ENCODE data around the gene COL28A1.
"Not testable (repeated sequence)": the region's sequence is repeated elsewhere in the genome, so short reads cannot be mapped to it uniquely, and the experiment has no call there.

COL28A1 gene

GRCh38 chr7:7535691-7536090, at the start of gene COL28A1:
Gene COL28A1, minus strand, starts transcription at chr7:7535873. Its CDS starts 2,998 bp downstream, at chr7:7532875.
- no peak for DNase-seq

- DNase-seq = no peak
These were observed 49.0 kb upstream of the COL28A1 start for GRCh38 chr7:7584653-7585052.

GRCh38 chr7:7583731-7584130, 48.1 kb upstream of the COL28A1 start:
- no peak for DNase-seq

DNA sequence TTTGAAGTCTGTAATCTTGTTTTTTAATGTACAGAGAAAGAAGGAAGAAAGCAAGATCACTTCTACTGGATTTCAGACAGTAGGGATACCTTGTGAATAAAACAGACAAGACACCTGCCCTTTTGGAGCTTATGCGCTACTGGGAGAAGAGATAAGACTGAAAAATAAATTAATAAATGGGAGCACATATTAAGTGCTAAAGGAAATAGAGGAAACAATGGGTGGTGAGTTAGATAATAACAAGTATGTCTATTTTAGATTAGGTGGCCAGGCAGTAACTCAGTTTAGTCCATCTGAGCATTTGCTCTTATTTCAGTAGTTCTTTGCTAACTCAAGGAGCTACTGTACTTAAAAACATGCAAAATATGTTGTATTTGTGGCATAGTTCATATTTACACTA, 46.9 kb upstream of the COL28A1 start:
- no peak for DNase-seq

GRCh38 chr7:7581531-7582179, 46.0 kb upstream of the COL28A1 start:
- DNase-seq = no peak

DNA sequence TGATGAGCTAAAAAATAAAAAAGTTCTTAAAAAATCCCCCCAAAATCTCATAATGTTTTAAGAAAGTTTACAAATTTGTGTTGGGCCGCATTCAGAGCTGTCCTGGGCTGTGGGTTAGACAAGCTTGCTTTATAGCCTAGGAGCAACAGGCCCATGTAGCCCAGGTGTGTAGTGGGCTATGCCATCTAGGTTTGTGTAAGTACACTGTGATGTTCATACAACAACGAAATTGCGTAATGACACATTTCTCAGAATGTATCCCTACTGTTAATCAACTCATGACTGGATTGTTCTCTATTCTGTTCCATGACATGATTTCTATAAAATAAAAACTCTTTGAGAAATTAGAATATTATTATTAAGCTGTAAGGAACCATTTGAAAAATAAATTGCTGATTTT, 44.0 kb upstream of the COL28A1 start:
- DNase-seq = no peak

- peak; percentile 40 for DNase-seq
These were observed 42.2 kb upstream of the COL28A1 start for GRCh38 chr7:7577888-7578287.

- no peak for DNase-seq
These were observed 40.7 kb upstream of the COL28A1 start for GRCh38 chr7:7576344-7576743.

- no peak for DNase-seq
These were observed 38.0 kb upstream of the COL28A1 start for GRCh38 chr7:7573701-7574100.

GRCh38 chr7:7570584-7570983, 34.9 kb upstream of the COL28A1 start:
- DNase-seq = no peak

GRCh38 chr7:7569615-7570014, 33.9 kb upstream of the COL28A1 start:
- no peak for DNase-seq

DNA sequence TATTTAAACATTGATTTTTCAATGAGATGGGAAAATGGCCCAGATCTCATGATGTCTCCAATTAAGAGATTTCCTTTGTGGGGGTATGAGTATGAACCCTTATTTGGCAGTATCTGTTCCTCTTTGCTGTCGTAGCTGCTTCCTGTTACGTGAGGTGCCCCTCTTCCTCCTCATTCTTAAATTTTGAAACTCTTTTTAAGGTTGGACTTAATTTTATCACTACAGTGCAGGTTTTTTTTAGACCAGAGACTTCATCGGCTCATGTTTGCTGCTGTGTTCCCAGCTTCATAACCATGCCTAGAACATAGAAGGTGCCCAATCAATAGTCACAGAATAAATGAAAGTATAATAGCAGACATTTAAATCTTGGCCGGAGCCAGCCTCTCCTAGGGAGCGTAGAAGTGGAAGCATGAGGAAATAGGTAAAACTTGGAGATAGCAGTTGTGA, 33.4 kb upstream of the COL28A1 start:
- peak; percentile 58 for DNase-seq

- DNase-seq = no peak
These were observed 32.9 kb upstream of the COL28A1 start for GRCh38 chr7:7568553-7568952.

GRCh38 chr7:7567898-7568531, 32.3 kb upstream of the COL28A1 start:
- no peak for DNase-seq

GRCh38 chr7:7566651-7567611, 31.3 kb upstream of the COL28A1 start, which contains the start of gene MIOS:
Gene MIOS, plus strand, starts transcription at chr7:7566884. Its CDS starts 5,592 bp downstream, at chr7:7572476.
- DNase-seq = peak; percentile 92

- DNase-seq = no peak
These were observed 30.3 kb upstream of the COL28A1 start for GRCh38 chr7:7565746-7566650.

DNA sequence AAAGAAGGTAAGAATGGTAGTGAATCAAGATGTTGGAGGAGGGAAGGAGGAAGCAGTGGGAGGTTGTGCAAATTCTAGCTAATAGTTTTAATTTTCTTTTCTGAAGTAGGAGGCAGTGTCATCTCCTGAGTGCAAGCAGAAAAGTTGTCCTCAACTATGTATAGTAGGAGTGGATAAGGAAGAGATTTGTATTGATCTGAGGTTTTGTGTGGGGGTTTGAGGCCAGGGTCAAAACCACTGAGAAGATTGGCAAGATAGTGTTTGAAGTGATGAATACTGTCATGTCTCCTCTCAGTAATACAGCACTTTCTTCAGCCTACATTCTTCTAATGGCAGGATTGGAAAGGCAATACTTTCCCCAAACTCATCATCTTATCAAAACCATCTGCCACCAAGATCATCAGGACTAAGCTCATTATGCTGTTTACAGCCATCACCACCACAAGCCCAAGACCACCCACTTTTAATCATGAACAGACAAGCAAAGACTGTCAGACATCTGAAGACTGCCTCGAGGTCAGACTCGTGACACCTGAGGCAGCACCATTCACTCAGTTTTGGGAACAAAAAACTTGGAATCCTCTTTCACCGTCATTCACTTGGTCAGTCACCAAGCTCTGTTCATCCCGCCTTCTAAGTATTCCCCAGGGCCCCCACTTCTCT, 29.5 kb upstream of the COL28A1 start:
- DNase-seq = no peak

- DNase-seq = peak; percentile 76
These were observed 28.7 kb upstream of the COL28A1 start for GRCh38 chr7:7564323-7564780.

DNA sequence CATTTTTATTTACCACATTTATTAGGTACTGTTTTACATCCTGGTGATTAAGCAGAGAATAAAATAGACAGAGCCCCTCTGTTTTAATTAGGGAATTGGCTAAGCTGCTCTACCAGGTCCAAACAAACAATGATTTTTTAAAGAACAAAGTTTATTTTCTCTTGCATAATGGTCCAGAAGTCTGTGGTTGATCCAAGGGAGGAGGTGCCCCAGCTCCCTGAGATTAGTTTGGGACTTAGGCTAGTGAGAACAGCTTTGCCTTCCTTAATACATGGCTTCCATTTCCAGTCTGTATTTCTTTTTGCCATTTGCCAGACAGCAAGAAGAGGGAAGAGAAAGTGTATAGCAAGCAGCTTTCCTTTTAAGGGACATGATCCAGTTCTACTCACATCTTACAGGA, 28.1 kb upstream of the COL28A1 start:
- peak; percentile 13 for DNase-seq

DNA sequence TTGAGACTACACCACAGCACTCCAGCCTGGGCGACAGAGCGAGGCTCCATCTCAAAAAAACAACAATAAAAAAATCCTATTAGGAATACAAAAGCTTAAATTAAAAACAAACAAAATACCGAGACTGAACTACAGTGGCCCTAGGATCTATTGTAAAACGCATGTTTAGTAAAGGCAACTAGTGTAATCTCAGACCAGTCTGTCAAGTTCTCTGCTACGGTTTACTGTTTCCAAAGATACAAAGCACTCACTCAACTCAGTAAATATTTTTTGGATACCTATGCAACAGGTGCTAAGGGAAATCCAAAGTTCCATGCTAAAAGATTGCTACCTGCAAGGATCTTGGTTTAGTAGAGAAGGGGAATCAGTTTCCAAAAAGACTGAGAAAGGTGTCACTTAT, 27.6 kb upstream of the COL28A1 start:
- no peak for DNase-seq

- no peak for DNase-seq
These were observed 27.1 kb upstream of the COL28A1 start for GRCh38 chr7:7562736-7563135.

DNA sequence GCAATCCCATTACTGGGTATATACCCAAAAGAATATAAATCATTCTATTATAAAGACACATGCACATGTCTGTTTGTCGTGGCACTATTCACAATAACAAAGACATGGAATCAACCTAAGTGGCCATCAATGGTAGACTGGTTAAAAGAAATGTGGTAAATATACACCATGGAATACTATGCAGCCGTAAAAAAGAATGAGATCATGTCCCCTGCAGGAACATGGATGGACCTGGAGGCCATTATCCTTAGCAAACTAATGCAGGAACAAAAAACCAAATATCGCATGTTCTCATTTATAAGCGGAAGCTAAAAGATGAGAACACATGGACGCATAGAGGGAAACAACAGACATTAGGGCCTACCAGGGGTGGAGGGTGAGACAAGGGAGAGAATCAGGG, 25.9 kb upstream of the COL28A1 start:
- DNase-seq = not testable (repeated sequence)

Measured in suppressor macrophage treated with lipopolysaccharide for 4 hours (primary cell).